Ishikawa (cell line): Measurements from ENCODE around the gene AGMO.

ENCODE experiments used
- CEBPB ChIP-seq: IDR thresholded peaks from 2 replicates; pipeline ENCODE4 v1.6.1; 2012
- EGR1 ChIP-seq: IDR thresholded peaks from 2 replicates; pipeline ENCODE4 v1.6.1; 2012
- EP300 ChIP-seq: IDR thresholded peaks from 2 replicates; pipeline ENCODE4 v1.6.1; 2012; ENCODE audit warnings: borderline replicate concordance
- RAD21 ChIP-seq: IDR thresholded peaks from 2 replicates; pipeline ENCODE4 v1.6.1; 2012; ENCODE audit warnings: low read depth
- REST ChIP-seq: IDR thresholded peaks from 2 replicates; pipeline ENCODE4 v1.6.1; 2012; ENCODE audit warnings: low read depth, mild to moderate bottlenecking
- TAF1 ChIP-seq: IDR thresholded peaks from 2 replicates; pipeline ENCODE4 v1.6.1; 2012; ENCODE audit warnings: low read depth, mild to moderate bottlenecking
- USF1 ChIP-seq: IDR thresholded peaks from 2 replicates; pipeline ENCODE4 v1.6.1; 2012
- YY1 ChIP-seq: IDR thresholded peaks from 2 replicates; pipeline ENCODE4 v1.6.1; 2012; ENCODE audit warnings: low read depth
- ZBTB7A ChIP-seq: IDR thresholded peaks from 2 replicates; pipeline ENCODE4 v1.6.1; 2012; ENCODE audit warnings: low read depth

GRCh38 chr7:15174485-15174884, 387.3 kb downstream of the AGMO start:
- no peak for TF ChIP-seq EP300
- no peak for TF ChIP-seq USF1
- TF ChIP-seq CEBPB: no peak
- no peak for TF ChIP-seq EGR1
- no peak for TF ChIP-seq RAD21
- TF ChIP-seq TAF1: no peak
- TF ChIP-seq ZBTB7A: no peak
- no peak for TF ChIP-seq YY1
- TF ChIP-seq REST: no peak
